Effector CD4-positive, alpha-beta T cell (primary cell): ENCODE results near the gene OR8H3. TPM values are rescaled to one million over a fixed set of nuclear protein-coding genes. Genes with fewer than 3 reads are reported as not detected.
"Not testable (repeated sequence)": the region's sequence is repeated elsewhere in the genome, so short reads cannot be mapped to it uniquely, and the experiment has no call there.

ENCODE experiments used
- DNase-seq: peaks from one replicate; pipeline ENCODE4 v3.0.0-alpha.2; 2020
- total RNA-seq: gene quantifications from one replicate; lab custom pipeline; 2026; lab: John Stamatoyannopoulos, UW

The OR8H3 gene, protein sequence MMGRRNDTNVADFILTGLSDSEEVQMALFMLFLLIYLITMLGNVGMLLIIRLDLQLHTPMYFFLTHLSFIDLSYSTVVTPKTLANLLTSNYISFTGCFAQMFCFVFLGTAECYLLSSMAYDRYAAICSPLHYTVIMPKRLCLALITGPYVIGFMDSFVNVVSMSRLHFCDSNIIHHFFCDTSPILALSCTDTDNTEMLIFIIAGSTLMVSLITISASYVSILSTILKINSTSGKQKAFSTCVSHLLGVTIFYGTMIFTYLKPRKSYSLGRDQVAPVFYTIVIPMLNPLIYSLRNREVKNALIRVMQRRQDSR
- not detected for total RNA-seq

DNA sequence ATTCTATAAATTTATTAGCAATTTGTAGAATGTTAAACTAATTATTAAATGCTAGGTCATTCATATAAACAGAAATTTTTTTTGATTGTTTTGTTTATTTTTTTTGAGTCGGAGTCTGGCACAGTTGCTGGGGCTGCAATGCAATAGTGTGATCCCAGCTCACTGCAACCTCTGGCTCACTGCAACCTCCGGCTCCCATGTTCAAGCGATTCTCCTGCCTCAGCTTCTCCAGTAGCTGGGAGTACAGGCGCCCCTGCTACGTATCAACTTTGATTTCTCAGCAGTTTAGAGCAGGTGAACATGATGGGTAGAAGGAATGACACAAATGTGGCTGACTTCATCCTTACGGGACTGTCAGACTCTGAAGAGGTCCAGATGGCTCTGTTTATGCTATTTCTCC lies at the start of gene OR8H3:
Gene OR8H3 (plus strand): TSS at position 301 of the 400 bp plus-strand sequence. CDS start 0 bp downstream, at position 301.
- DNase-seq = no peak

DNA sequence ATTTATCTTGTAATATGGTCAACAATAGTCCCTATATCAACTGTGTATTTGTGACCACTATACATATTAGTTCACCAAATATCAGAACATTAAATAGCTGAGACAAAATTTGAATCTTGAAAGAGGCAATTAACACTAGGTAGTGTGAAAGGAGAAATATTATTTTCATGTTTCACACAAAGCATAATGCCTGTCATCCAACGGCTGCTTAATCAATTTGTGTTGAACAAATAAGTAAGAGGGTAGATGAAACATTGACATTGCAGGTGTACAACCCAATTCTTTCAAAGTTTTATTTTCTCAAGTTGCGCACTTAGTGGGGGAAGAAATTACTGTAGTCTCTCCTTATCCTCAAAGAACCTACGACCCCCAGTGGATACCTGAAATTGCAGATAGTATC lies 32.5 kb upstream of the OR8H3 start:
- DNase-seq = no peak

DNA sequence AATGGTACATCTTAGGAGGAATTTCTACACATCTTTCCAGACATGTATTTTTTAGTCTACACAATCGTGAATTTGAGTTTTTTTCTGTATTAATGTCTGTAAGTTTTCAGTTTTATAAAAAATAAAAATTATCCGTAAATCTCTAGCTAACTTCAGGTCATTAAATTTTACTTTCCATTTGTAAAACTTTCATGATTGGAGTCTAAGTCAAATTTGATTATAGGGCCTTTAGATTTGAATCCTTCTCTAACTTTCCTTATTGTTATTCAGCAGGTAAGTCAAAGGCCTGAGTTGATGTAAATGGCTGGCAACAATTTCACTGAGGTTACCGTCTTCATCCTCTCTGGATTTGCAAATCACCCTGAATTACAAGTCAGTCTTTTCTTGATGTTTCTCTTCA lies 29.2 kb upstream of the OR8H3 start, which contains the start of gene OR8I2:
Gene OR8I2 (plus strand): TSS at position 301 of the 400 bp plus-strand sequence. CDS start 0 bp downstream, at position 301.
- no peak for DNase-seq

DNA sequence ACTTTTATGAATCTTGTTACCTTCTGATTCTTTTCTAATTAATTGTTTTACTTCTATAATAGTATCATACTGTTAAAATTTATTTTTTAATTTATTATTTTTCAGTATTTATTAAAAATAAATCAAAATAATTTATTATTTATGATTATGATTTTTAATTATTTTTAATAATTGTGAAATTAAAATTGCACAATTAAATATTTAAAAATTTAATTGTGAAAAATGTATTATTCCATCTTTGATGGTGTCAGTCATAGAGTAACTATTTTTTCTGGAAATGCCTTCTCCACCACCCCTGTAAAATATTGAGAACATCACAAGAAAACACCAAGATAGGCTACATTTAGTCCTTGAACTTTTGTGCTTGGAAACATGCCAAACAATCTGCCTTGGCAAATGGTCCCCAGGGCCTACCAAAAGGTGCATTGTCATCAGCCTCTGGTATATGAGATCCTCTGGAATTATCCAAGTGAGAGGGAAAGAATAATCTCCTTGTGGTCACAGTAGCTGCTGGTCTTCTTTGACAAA lies 18.9 kb upstream of the OR8H3 start, which contains the start of gene OR8H2:
Gene OR8H2 (plus strand): TSS at position 478 of the 528 bp plus-strand sequence. CDS start 1,356 bp downstream, outside the sequence.
- no peak for DNase-seq

DNA sequence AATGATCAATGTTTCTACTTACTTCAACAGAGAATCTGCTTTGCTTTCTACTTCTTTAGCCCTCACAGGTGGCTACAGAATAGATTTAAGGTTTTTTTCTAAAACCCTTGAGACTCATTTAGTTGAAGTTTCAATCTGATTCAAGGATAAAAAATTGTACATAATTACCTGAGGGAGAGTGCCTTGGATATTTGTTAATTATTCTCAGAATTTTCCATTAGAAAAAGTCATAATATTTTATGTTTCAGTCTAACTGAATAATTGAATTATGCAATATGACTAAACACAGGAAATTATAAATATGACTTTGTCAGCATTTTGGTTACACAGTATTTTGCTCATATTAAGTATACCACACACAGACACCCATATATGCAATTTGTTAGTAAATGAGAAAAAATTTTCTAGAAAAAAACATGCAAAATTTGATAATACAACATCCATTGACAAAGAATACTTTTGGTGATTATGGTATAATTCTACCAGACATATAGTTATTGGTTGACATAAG lies 18.0 kb downstream of the OR8H3 start, which contains the start of gene OR8J3:
Gene OR8J3 (minus strand): TSS at position 51 of the 511 bp plus-strand sequence. CDS start 2,483 bp downstream, outside the sequence.
- no peak for DNase-seq

DNA sequence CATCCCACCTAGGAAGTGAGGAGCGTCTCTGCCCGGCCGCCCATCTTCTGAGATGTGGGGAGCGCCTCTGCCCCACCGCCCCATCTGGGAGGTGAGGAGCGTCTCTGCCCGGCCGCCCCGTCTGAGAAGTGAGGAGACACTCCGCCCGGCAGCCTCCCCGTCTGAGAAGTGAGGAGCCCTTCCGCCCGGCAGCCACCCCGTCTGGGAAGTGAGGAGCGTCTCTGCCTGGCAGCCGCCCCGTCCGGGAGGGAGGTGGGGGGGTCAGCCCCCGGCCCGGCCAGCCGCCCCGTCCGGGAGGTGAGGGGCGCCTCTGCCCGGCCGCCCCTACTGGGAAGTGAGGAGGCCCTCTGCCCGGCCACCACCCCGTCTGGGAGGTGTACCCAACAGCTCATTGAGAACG lies 21.5 kb downstream of the OR8H3 start:
- DNase-seq = not testable (repeated sequence)

DNA sequence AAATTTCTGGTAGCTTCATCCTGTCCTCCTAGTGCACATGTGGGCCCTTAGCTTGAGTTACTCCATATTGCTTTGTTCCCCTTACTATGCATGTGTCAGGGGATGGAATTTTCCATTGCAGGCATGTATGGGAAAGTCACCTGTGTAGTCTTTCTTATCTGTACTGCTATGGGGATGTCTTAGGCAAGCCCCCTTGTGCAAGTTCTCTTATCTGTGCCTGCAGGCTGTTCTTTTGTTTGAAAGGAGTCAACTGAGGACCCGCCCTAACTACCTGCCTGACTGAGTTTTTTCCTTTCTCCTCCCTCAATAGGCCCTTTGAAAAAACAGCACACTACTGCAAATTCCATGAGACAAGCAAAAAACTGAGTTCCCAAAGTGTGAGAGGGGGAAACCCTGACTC lies 29.2 kb downstream of the OR8H3 start:
- DNase-seq = no peak

DNA sequence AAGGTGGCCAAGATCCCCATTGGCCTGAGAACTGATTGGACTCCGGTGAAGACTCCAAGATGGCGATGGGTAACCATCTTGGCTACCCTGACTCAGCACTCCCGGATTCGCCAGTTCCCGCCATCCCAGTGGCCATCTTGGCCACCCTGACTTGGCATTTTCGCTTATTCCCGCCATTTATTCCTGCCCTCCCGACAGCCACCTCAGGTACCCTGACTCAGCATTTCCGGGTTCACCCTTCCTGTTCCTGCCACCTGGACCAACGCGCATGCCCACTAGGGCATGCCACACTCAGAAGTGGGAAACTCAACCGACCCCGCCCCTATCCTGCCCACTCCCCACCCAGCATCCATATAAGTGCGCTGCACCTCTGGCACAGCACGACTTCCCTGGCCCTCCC lies 30.2 kb downstream of the OR8H3 start:
- no peak for DNase-seq

DNA sequence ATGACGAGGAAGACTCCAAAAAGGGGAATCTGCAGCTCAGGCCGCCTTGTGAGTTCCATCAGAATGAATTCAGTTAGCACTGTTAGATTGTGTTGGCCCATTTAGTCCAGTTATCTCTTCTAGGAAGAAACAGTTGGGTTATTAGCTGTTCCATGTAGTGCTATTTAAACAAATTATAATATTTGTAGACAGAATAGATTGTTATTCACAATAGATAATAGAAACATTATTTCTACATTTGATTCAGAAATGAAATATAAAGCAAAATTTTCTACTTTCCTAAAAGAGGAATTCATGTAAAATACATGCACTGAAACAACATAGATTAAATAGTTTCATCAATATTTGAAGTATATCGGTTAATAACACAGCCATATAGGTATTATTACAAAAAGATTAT lies 38.0 kb downstream of the OR8H3 start, which contains the start of gene OR8K5:
Gene OR8K5 (minus strand): TSS at position 101 of the 400 bp plus-strand sequence. CDS start 0 bp downstream, at position 101.
- DNase-seq = no peak

DNA sequence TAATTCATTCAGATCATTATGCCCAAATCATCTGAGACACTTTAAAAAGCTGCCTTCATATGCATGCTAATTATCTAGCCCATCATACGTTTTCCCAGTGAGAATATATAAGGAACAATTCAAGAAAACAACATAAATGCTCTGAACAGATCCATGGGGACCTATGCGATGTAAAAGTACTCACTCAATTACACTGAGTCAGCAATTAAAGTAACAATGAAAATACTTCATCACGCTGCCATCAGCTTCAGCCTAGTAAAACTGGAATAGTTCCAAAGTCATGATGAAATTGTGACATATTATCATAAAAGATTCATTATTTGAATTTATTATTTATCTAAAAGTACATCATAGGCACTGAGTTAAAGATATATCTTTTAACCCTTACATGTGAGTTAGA lies 41.6 kb downstream of the OR8H3 start:
- DNase-seq = no peak

DNA sequence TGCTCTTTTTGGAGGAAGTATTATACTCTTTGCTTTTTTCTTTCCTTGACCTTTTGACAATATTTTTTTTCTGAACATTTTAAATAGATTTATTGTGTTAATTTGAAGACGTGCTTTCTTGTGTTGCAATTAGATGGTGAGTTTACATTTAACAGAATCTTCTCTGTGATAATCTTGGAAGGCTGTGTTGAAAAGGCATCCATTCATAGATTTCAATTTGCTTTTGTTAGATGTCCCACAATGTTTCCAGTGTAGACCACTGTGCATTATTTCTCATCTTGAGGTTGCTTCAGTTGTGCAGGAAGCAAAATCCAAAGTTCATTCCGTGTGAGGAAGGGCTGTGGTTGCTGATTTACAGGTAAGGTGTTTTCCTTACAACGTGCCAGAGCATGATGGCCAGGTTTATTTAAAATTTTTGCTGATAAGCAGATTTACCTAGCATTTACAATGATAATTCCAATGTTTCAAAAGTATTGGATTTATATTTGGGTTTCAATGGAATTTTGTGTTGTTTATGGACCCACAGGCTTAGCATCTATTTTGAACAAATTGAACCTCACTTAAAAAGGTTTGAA lies 50.2 kb downstream of the OR8H3 start:
- no peak for DNase-seq
